Bronchial epithelial cell (primary cell): ENCODE measurements around the gene TFB1M. TPM values are rescaled to one million over a fixed set of nuclear protein-coding genes. Genes with fewer than 3 reads are reported as not detected.
"Not testable (repeated sequence)": the region's sequence is repeated elsewhere in the genome, so short reads cannot be mapped to it uniquely, and the experiment has no call there.

Experiments
- DNase-seq: peaks from one replicate; pipeline ENCODE4 v3.0.0-alpha.2; 2010; ENCODE audit warnings: low read depth
- FAIRE-seq: peaks from 2 replicates; lab custom pipeline; 2011; peaks lifted over from hg19 to GRCh38; lab: Jason Lieb, UNC
- H3K27me3 ChIP-seq: 2 replicates; pipeline ENCODE4 v1.5.1; 2011; ENCODE audit warnings: low read length; ENCODE audit not compliant: control insufficient read depth, insufficient read depth
- H3K36me3 ChIP-seq: 2 replicates; pipeline ENCODE4 v1.5.1; 2011; ENCODE audit warnings: low read length; ENCODE audit not compliant: control insufficient read depth, insufficient read depth
- H3K4me3 ChIP-seq: 2 replicates; pipeline ENCODE4 v1.5.1; 2011; ENCODE audit warnings: mild to moderate bottlenecking, low read depth, low read length, control low read depth
- total RNA-seq: library from RNA; depleted of rRNA; stranded (reverse); fragments of >200 nt; gene quantifications from 2 replicates; pipeline ENCODE4 v1.2.1, GENCODE V29; 2014
- TF ChIP-seq, protein P1 (sequence below): IDR thresholded peaks from 2 replicates; pipeline ENCODE4 v1.5.1; 2011; ENCODE audit warnings: mild to moderate bottlenecking, moderate library complexity, low read length, control low read depth, inconsistent platforms; ENCODE audit not compliant: insufficient read depth, severe bottlenecking

TFB1M gene
- total RNA-seq, 1 donor from 2014 or later, result 11.6 TPM

DNA sequence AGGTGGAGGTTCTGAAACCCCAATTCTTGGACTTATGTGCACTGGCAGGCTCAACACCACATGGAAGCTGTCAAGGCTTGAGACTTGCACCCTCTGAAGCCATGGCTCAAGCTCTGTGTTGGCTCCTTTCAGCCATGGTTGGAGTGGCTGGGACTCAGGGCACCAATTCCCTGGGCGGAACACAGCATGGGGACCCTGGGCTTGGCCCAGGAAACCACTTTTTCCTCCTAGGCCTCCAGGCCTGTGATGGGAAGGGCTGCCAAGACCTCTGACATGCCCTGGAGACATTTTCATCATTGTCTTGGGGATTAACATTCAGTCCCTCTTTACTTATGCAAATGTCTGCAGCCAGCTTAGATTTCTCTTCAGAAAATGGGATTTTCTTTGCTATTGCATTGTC lies 76.7 kb downstream of the TFB1M start:
- Histone ChIP-seq H3K4me3 (no peak overlapping the region), H3K36me3 (no peaks in the 10 kb centered on the region), H3K27me3 (no peaks in the 10 kb centered on the region)
- TF ChIP-seq, protein P1, sequence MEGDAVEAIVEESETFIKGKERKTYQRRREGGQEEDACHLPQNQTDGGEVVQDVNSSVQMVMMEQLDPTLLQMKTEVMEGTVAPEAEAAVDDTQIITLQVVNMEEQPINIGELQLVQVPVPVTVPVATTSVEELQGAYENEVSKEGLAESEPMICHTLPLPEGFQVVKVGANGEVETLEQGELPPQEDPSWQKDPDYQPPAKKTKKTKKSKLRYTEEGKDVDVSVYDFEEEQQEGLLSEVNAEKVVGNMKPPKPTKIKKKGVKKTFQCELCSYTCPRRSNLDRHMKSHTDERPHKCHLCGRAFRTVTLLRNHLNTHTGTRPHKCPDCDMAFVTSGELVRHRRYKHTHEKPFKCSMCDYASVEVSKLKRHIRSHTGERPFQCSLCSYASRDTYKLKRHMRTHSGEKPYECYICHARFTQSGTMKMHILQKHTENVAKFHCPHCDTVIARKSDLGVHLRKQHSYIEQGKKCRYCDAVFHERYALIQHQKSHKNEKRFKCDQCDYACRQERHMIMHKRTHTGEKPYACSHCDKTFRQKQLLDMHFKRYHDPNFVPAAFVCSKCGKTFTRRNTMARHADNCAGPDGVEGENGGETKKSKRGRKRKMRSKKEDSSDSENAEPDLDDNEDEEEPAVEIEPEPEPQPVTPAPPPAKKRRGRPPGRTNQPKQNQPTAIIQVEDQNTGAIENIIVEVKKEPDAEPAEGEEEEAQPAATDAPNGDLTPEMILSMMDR, result no peak
- DNase-seq, result no peak
- no peak for FAIRE-seq

DNA sequence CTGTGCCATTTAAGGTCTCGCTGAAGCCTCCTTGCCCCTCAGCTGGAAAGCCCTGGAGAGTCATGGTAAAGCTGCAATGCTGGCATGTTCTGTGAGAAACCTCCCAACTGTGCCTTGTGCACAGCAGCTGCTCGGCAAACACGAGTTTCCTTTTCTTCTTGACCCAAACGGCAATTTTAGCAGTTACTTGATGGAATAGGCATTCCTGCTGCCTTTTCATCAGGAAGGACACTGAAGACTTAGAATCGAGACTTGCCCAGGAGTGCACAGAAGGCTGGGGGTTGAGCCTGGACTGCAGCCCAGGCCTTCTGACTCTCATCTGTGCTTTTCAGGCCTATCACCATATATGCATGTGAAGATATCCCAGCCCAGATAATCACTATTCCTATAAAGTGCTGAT lies 79.2 kb downstream of the TFB1M start:
- H3K4me3 ChIP-seq, result no peak overlapping the region
- TF ChIP-seq, protein P1, result no peak
- no peak for DNase-seq
- H3K36me3 ChIP-seq, result no peaks in the 10 kb centered on the region
- no peaks in the 10 kb centered on the region for H3K27me3 ChIP-seq
- FAIRE-seq, result no peak

DNA sequence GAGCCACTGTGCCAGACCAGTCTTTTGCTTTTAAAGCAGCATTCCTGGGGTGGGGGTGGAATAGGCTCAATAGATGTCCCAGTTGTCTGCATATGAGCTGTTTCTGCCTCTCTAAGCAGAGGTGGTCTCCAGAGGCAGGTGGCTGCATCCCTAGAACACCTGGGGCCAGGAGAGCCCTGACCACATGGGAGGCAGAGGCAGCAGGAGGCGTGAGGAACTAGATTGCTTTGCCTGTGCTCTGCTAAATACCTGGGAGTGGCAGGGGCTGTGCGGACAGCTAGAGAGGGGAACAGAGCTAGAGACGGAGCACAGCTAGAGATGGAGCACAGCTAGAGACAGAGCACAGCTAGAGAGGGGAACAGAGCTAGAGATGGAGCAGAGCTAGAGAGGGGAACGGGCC lies 79.6 kb downstream of the TFB1M start:
- Histone ChIP-seq H3K4me3 (no peak overlapping the region), H3K36me3 (no peaks in the 10 kb centered on the region), H3K27me3 (no peaks in the 10 kb centered on the region)
- no peak for FAIRE-seq
- DNase-seq, result no peak
- TF ChIP-seq, protein P1, result no peak

DNA sequence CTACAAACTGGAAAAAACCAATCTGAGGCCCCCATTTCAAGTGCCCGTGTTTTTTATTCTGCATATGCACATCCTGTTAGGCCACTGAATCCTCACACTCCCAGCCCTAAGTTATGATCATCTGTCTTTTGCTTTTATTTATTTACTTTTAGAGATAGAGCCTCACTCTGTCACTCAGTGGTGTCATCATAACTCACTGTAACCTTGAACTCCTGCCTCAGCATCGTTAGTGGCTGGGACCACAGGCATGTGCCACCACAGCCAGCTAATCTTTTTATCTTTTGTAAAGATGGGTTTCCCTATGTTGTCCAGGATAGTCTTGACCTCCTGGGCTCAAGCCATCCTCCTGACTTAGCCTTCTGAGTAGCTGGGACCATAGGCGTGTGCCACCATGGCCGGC lies 80.1 kb downstream of the TFB1M start:
- H3K4me3 ChIP-seq, result no peak overlapping the region
- H3K27me3 ChIP-seq, result no peaks in the 10 kb centered on the region
- TF ChIP-seq, protein P1, result no peak
- FAIRE-seq, result no peak
- no peaks in the 10 kb centered on the region for H3K36me3 ChIP-seq
- no peak for DNase-seq

DNA sequence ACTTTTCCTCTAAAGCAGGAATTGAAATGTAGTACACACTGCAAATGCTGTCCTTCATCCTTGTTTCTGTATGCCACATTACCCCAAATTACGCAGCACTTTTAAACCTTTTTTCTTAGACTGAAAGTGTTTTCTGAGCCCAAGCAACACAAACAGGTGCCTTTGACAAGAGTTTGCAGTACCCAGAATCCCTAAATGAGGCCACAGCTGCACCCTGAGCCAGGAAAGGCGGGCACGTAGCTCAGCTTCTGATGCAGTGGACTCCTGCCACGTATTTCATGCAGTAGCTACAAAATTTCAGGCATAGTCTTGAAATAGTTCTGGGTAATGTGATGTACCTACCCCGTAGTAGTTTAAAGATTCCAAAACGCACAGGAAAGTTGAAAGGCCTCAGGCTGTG lies 81.4 kb downstream of the TFB1M start:
- no peaks in the 10 kb centered on the region for H3K27me3 ChIP-seq
- H3K4me3 ChIP-seq, result no peak overlapping the region
- no peak for FAIRE-seq
- DNase-seq, result no peak
- H3K36me3 ChIP-seq, result no peaks in the 10 kb centered on the region
- TF ChIP-seq, protein P1, result no peak

DNA sequence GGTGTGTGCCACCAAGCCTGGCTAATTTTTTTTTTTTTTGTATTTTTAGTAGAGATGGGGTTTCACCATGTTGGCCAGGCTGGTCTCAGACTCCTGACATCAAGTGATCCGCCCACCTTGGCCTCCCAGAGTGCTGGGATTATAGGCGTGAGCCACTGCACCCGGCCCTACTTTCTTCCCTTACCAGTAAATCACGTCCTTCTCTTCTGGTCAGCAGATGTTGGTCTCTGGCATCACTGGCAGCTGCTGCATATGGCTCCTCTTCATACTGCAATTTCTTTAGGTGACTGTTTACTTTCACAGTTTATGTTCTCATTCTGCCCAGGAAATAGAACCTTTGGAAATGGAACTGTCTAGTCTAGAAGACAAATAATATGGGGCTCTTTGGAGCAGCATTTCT lies 83.3 kb downstream of the TFB1M start:
- not testable (repeated sequence) for H3K36me3 ChIP-seq, H3K4me3 ChIP-seq, H3K27me3 ChIP-seq, FAIRE-seq, DNase-seq
